Measurements from ENCODE around the gene TMEM128. TPM values are rescaled to one million over a fixed set of nuclear protein-coding genes. Genes with fewer than 3 reads are reported as not detected.

Gene TMEM128
- total RNA-seq, 1 experiment from 2014 or later, result 21.5 TPM

GRCh38 chr4:4206204-4206603, 41.8 kb downstream of the TMEM128 start:
- Histone ChIP-seq H3K9ac (ENCODE audit: extremely low read depth, insufficient read length, low read length) (no peak overlapping the region), H3K79me1 (ENCODE audit: insufficient read depth, low read depth, low read length, poor library complexity, severe bottlenecking) (no peaks in the 10 kb centered on the region), H3K23ac (ENCODE audit: insufficient read length, low read depth, low read length) (no peak overlapping the region), H4K5ac (ENCODE audit: insufficient read length, low read depth, low read length) (no peak overlapping the region), H2BK20ac (ENCODE audit: low read depth, low read length, poor library complexity, severe bottlenecking) (no peak overlapping the region), H2AFZ (ENCODE audit: low read length) (no peak overlapping the region), H3K27ac (ENCODE audit: insufficient read length, low read depth, low read length) (no peak overlapping the region), H4K8ac (replicated peaks; ENCODE audit: insufficient read length, low read depth, low read length) (no peak overlapping the region), H3K18ac (ENCODE audit: insufficient read length, low read depth, low read length) (no peak overlapping the region), H2BK5ac (ENCODE audit: insufficient read length, low read length) (no peak overlapping the region), H2AK5ac (ENCODE audit: insufficient read length, low read length) (no peak overlapping the region), H3K4ac (ENCODE audit: low read depth, low read length) (no peak overlapping the region), H2BK12ac (ENCODE audit: insufficient read length, low read depth, low read length) (no peak overlapping the region), H3K56ac (ENCODE audit: insufficient read length, low read depth, low read length) (no peak overlapping the region), H3K4me2 (ENCODE audit: insufficient read depth, insufficient read length, low read length) (no peak overlapping the region), H3T11ph (ENCODE audit: low read length) (no peak overlapping the region), H2BK15ac (ENCODE audit: low read depth, low read length) (no peak overlapping the region), H3K23me2 (ENCODE audit: insufficient read length, low read depth, low read length, poor library complexity, severe bottlenecking) (no peaks in the 10 kb centered on the region), H3K9me3 (ENCODE audit: control insufficient read depth, low read depth, low read length) (no peaks in the 10 kb centered on the region), H4K20me1 (ENCODE audit: control insufficient read depth, insufficient read depth, insufficient read length) (no peaks in the 10 kb centered on the region), H2BK120ac (ENCODE audit: low read depth, low read length, poor library complexity, severe bottlenecking) (no peak overlapping the region), H3K4me1 (ENCODE audit: insufficient read depth, low read length) (no peaks in the 10 kb centered on the region), H3K27me3 (ENCODE audit: insufficient read depth, low read length) (no peaks in the 10 kb centered on the region), H3K14ac (ENCODE audit: insufficient read depth, low read length) (no peak overlapping the region), H3K79me2 (ENCODE audit: insufficient read depth, low read length) (no peaks in the 10 kb centered on the region; the same call in 1 of the 2 replicates), H4K91ac (ENCODE audit: insufficient read length, low read depth, low read length) (no peak overlapping the region)
- DNase-seq, result no peak
- peaks cover 5% of the 10 kb centered on the region in 2 experiments; a peak in 3 of 5 replicates for H3K9me3 Mint-ChIP-seq
- no peak overlapping the region for H3K27ac Mint-ChIP-seq
- H3K4me3 Mint-ChIP-seq, result no peak overlapping the region
- no peak for TF ChIP-seq CTCF (conservative IDR thresholded peaks at IDR 0.05)
- H3K4me1 Mint-ChIP-seq, result peaks cover 11 to 12% of the 10 kb centered on the region in 2 experiments
- H3K27me3 Mint-ChIP-seq (ENCODE audit: low read depth), result peaks cover 28% of the 10 kb centered on the region
- no peaks in the 10 kb centered on the region for H3K36me3 Mint-ChIP-seq (ENCODE audit: insufficient read depth in 1 of 3, low read depth in 3 of 3)
